SK-N-SH (cell line): Measurements from ENCODE around the gene PER1. TPM values are rescaled to one million over a fixed set of nuclear protein-coding genes. Genes with fewer than 3 reads are reported as not detected.

Experiments
- CTCF ChIA-PET: fragments of 300-600, 350-600 bp; formaldehyde crosslinking; extraction: SDS; loops from one replicate; lab custom pipeline; 2021; lab: Yijun Ruan, JAX
- POLR2A ChIA-PET: fragments of 350-600 bp; sonication (Branson Sonifier 250); formaldehyde crosslinking; extraction: SDS; loops from one replicate; lab custom pipeline; 2020; ENCODE audit warnings: antibody characterized with exemption, inconsistent platforms; lab: Yijun Ruan, JAX
- DNase-seq: peaks from one replicate; pipeline ENCODE4 v3.0.0; 2012
- H2AFZ ChIP-seq: fragments of 200-600 bp; sonication (generic); 2 replicates; pipeline ENCODE4 v1.8.1; 2016; ENCODE audit warnings: antibody characterized with exemption, mild to moderate bottlenecking, low read depth
- H3F3A ChIP-seq: fragments of 200-600 bp; sonication (generic); replicated peaks from 2 replicates; pipeline ENCODE3; 2016; ENCODE audit warnings: antibody characterized with exemption, mild to moderate bottlenecking; ENCODE audit not compliant: insufficient read depth
- H3K27ac ChIP-seq, 2 experiments: fragments of 200-500 bp in 1 of 2; fragments of 200-600 bp in 1 of 2; sonication (Bioruptor generic) in 1 of 2; sonication (generic), shearing (Covaris generic) in 1 of 2; 2 replicates each; pipeline versions ENCODE4 v1.5.1 to v1.6.1; 2014 to 2016; ENCODE audit warnings: low read depth in 2 of 2, inconsistent platforms in 1 of 2, low read length in 1 of 2, mild to moderate bottlenecking in 1 of 2, mixed read lengths in 1 of 2
- H3K27me3 ChIP-seq: fragments of 200-600 bp; sonication (generic), shearing (Covaris generic); 2 replicates; pipeline ENCODE4 v1.6.1; 2016; ENCODE audit warnings: mixed run types; ENCODE audit not compliant: insufficient read depth
- H3K36me3 ChIP-seq, 2 experiments: fragments of 200-500 bp in 1 of 2; fragments of 200-600 bp in 1 of 2; sonication (Bioruptor generic) in 1 of 2; sonication (generic) in 1 of 2; replicated peaks in 1 of 2; 2 replicates each; pipeline versions ENCODE3 to v1.5.1; 2014 to 2016; ENCODE audit warnings: low read length in 1 of 2, mild to moderate bottlenecking in 1 of 2; ENCODE audit not compliant: insufficient read depth in 2 of 2, control insufficient read depth in 1 of 2
- H3K4me1 ChIP-seq, 2 experiments: fragments of 200-500 bp in 1 of 2; fragments of 200-600 bp in 1 of 2; sonication (Bioruptor generic) in 1 of 2; sonication (generic), shearing (Covaris generic) in 1 of 2; 2 replicates each; pipeline versions ENCODE4 v1.5.1 to v1.6.1; 2014 to 2016; ENCODE audit warnings: low read depth in 1 of 2, low read length in 1 of 2, mixed run types in 1 of 2; ENCODE audit not compliant: insufficient read depth in 2 of 2, control insufficient read depth in 1 of 2
- H3K4me2 ChIP-seq: fragments of 200-600 bp; sonication (generic), shearing (Covaris generic); 2 replicates; pipeline ENCODE4 v1.6.1; 2017; ENCODE audit warnings: mixed run types
- H3K4me3 ChIP-seq, 2 experiments: fragments of 200-500 bp in 1 of 2; fragments of 200-600 bp in 1 of 2; sonication (Bioruptor generic) in 1 of 2; sonication (generic), shearing (Covaris generic) in 1 of 2; 2 replicates each; pipeline versions ENCODE4 v1.5.1 to v1.8.1; 2014 to 2016; ENCODE audit warnings: low read depth in 2 of 2, inconsistent platforms in 1 of 2, low read length in 1 of 2, mild to moderate bottlenecking in 1 of 2, mixed read lengths in 1 of 2, moderate library complexity in 1 of 2
- H3K79me2 ChIP-seq: fragments of 200-600 bp; sonication (generic); 2 replicates; pipeline ENCODE4 v1.8.1; 2017; ENCODE audit warnings: mild to moderate bottlenecking; ENCODE audit not compliant: insufficient read depth
- H3K9ac ChIP-seq: fragments of 200-600 bp; sonication (generic); 2 replicates; pipeline ENCODE4 v1.6.1; 2017; ENCODE audit warnings: mixed run types
- H3K9me2 ChIP-seq: fragments of 200-600 bp; sonication (generic); 2 replicates; pipeline ENCODE4 v1.6.1; 2017; ENCODE audit warnings: mixed run types
- H3K9me3 ChIP-seq: fragments of 200-600 bp; sonication (generic); 2 replicates; pipeline ENCODE4 v1.6.1; 2017; ENCODE audit warnings: mixed run types, mild to moderate bottlenecking, moderate library complexity
- H4K20me1 ChIP-seq: fragments of 200-600 bp; sonication (generic); 2 replicates; pipeline ENCODE4 v1.6.1; 2017; ENCODE audit warnings: mild to moderate bottlenecking, mixed run types; ENCODE audit not compliant: insufficient read depth
- CHD2 ChIP-seq: fragments of 150-350 bp; IDR thresholded peaks from 2 replicates; pipeline ENCODE4 v1.6.1; 2018; ENCODE audit warnings: low read length; ENCODE audit not compliant: partially characterized antibody
- ELF1 ChIP-seq: IDR thresholded peaks from 2 replicates; pipeline ENCODE4 v1.4.0; 2012
- EZH2phosphoT487 ChIP-seq: fragments of 200-600 bp; sonication (generic); IDR thresholded peaks from 2 replicates; pipeline ENCODE4 v1.6.1; 2017; ENCODE audit warnings: low read depth, mixed run types, mild to moderate bottlenecking, antibody characterized with exemption, moderate library complexity, borderline replicate concordance
- FOSL2 ChIP-seq: IDR thresholded peaks from 2 replicates; pipeline ENCODE4 v1.4.0; 2012; ENCODE audit warnings: low read depth, mild to moderate bottlenecking, moderate library complexity, borderline replicate concordance
- FOXJ3 ChIP-seq: sonication (generic); formaldehyde crosslinking; IDR thresholded peaks from 2 replicates; pipeline ENCODE4 v1.5.1; 2020; ENCODE audit warnings: mild to moderate bottlenecking, missing genetic modification reagents
- GABPA ChIP-seq: IDR thresholded peaks from 2 replicates; pipeline ENCODE4 v1.4.0; 2012; ENCODE audit warnings: low read depth, mild to moderate bottlenecking
- GATA2 ChIP-seq: sonication (generic); formaldehyde crosslinking; IDR thresholded peaks from 2 replicates; pipeline ENCODE4 v1.5.0; 2020; ENCODE audit warnings: mild to moderate bottlenecking, missing genetic modification reagents
- IRF3 ChIP-seq: fragments of 150-350 bp; IDR thresholded peaks from 2 replicates; pipeline ENCODE4 v1.6.1; 2016; ENCODE audit warnings: mild to moderate bottlenecking, low read depth, low read length
- MXI1 ChIP-seq: IDR thresholded peaks from 2 replicates; pipeline ENCODE4 v1.6.1; 2012; ENCODE audit warnings: mild to moderate bottlenecking, low read depth, low read length, improper control_type of control experiment
- NFIC ChIP-seq: IDR thresholded peaks from 2 replicates; pipeline ENCODE4 v1.4.0; 2012; ENCODE audit warnings: borderline replicate concordance
- PBX3 ChIP-seq: IDR thresholded peaks from 2 replicates; pipeline ENCODE4; 2012
- POLR2AphosphoS5 ChIP-seq: IDR thresholded peaks from 2 replicates; pipeline ENCODE4 v1.6.1; 2012; ENCODE audit warnings: low read depth, low read length
- RAD21 ChIP-seq: IDR thresholded peaks from 2 replicates; pipeline ENCODE4 v1.6.1; 2012; ENCODE audit warnings: mild to moderate bottlenecking, low read length
- RCOR1 ChIP-seq: fragments of 150-350 bp; IDR thresholded peaks from 2 replicates; pipeline ENCODE4 v1.6.1; 2017; ENCODE audit warnings: antibody characterized with exemption, low read length
- RFX5 ChIP-seq: IDR thresholded peaks from 2 replicates; pipeline ENCODE4 v1.6.1; 2012; ENCODE audit warnings: mild to moderate bottlenecking, improper control_type of control experiment, low read length
- RXRA ChIP-seq: IDR thresholded peaks from 2 replicates; pipeline ENCODE4 v1.4.0; 2012; ENCODE audit warnings: low read depth, mild to moderate bottlenecking, borderline replicate concordance
- SIN3A ChIP-seq: IDR thresholded peaks from 2 replicates; pipeline ENCODE4 v1.6.1; 2012; ENCODE audit warnings: low read depth, mild to moderate bottlenecking, low read length, moderate library complexity, borderline replicate concordance
- SMC3 ChIP-seq: IDR thresholded peaks from 2 replicates; pipeline ENCODE4 v1.6.1; 2012; ENCODE audit warnings: low read depth, low read length, improper control_type of control experiment
- TAF1 ChIP-seq: IDR thresholded peaks from 2 replicates; pipeline ENCODE4 v1.6.1; 2012; ENCODE audit warnings: low read depth, mild to moderate bottlenecking, low read length, moderate library complexity, borderline replicate concordance
- TEAD4 ChIP-seq: IDR thresholded peaks from 2 replicates; pipeline ENCODE4 v1.4.0; 2012; ENCODE audit warnings: mild to moderate bottlenecking, borderline replicate concordance; ENCODE audit not compliant: insufficient read depth
- USF1 ChIP-seq: IDR thresholded peaks from 2 replicates; pipeline ENCODE4 v1.4.0; 2012; ENCODE audit warnings: low read depth, borderline replicate concordance
- YY1 ChIP-seq: IDR thresholded peaks from 2 replicates; pipeline ENCODE4 v1.4.0; 2012; ENCODE audit warnings: low read depth, mild to moderate bottlenecking
- WGBS: methylation state at CpG from one replicate; pipeline ENCODE4 v1.1.6; 2017; ENCODE audit warnings: low lambda C conversion rate; 5-methylcytosine and 5-hydroxymethylcytosine counted together
- polyA plus RNA-seq, 3 experiments: library from polyadenylated mRNA; depleted of rRNA; stranded (reverse); fragments of >200 nt; gene quantifications; 2 replicates each; pipeline ENCODE4 v1.2.3, GENCODE V29; 2012

Gene PER1
- polyA plus RNA-seq, 1 of the 3 experiments (the other 2 are of a cell fraction), result 56.8 TPM

GRCh38 chr17:8188263-8188839, 36.1 kb upstream of the PER1 start:
- no peak overlapping the region for H2AFZ ChIP-seq
- WGBS, result 44% methylated on average over 9 of the region's 12 CpGs
- H3K9ac ChIP-seq, result peak overlapping the region; percentile 85; the same call in 1 of the 2 replicates

GRCh38 chr17:8187517-8188262, 35.5 kb upstream of the PER1 start:
- H4K20me1 ChIP-seq, result peaks cover 13% of the 10 kb centered on the region
- POLR2A ChIA-PET, result interaction anchor here (0.6 to 4.4 kb wide), 5 partner anchors 14 to 34 kb away, joined by 3 to 33 read pairs (median 4); partner anchors contain the start of gene AURKB
- peak overlapping the region; percentile 52; the same call in 1 of the 2 replicates for H2AFZ ChIP-seq
- H3K4me1 ChIP-seq, result peaks cover 9 to 33% of the 10 kb centered on the region in 2 experiments; a peak in 3 of 4 replicates
- H3K9me2 ChIP-seq, result no peaks in the 10 kb centered on the region
- H3K9ac ChIP-seq, result peak overlapping the region; percentile 85; the same call in 1 of the 2 replicates
- H3K79me2 ChIP-seq, result peaks cover 18% of the 10 kb centered on the region; the same call in 1 of the 2 replicates
- H3K36me3 ChIP-seq, result no peaks in the 10 kb centered on the region
- peak overlapping the region; percentile 79 to 94 for H3K27ac ChIP-seq
- peak; percentile 79 for DNase-seq
- CTCF ChIA-PET, result interaction anchor here (0.7 to 5.5 kb wide), 14 partner anchors 11 to 559 kb away, joined by 3 to 55 read pairs (median 5); partner anchors contain the start of genes ALOXE3, HES7 and TMEM107
- WGBS, result 2% methylated on average over 25 of the region's 25 CpGs
- H3K4me3 ChIP-seq, result peak overlapping the region; percentile 88 to 94
- H3K4me2 ChIP-seq, result peak overlapping the region; percentile 93
- no peaks in the 10 kb centered on the region for H3K27me3 ChIP-seq
- H3K9me3 ChIP-seq, result no peaks in the 10 kb centered on the region
- peaks cover 43% of the 10 kb centered on the region for H3F3A ChIP-seq
- TF ChIP-seq SIN3A (peak; percentile 83), IRF3 (no peak; the same call in 1 of the 2 replicates), ELF1 (no peak), MXI1 (peak; percentile 99), EZH2phosphoT487 (no peak), GATA2 (CRISPR knock-in tag) (no peak), RCOR1 (peak; percentile 77), FOSL2 (peak; percentile 79), NFIC (no peak), POLR2AphosphoS5 (peak; percentile 88), RXRA (peak; percentile 57; the same call in 1 of the 2 replicates), GABPA (no peak), FOXJ3 (CRISPR knock-in tag) (no peak), YY1 (peak; percentile 62; the same call in 1 of the 2 replicates), USF1 (peak; percentile 76), PBX3 (no peak; the same call in 1 of the 2 replicates), TEAD4 (peak; percentile 89), SMC3 (0 out of 2 replicates have a peak, but pooled peaks have one; percentile 7), RFX5 (peak; percentile 76), RAD21 (0 out of 2 replicates have a peak, but pooled peaks have one; percentile 8), CHD2 (peak; percentile 54), TAF1 (peak; percentile 16; the same call in 1 of the 2 replicates)

More at GRCh38 chr17:8188263-8188839, 36.1 kb upstream of the PER1 start:
- no peak for TF ChIP-seq GABPA
- ChIA-PET POLR2A (interaction anchor here (1.0 to 4.4 kb wide), 7 partner anchors 15 to 36 kb away, joined by 3 to 33 read pairs (median 4); partner anchors contain the start of genes AURKB and PER1), CTCF (interaction anchor here (0.9 to 5.5 kb wide), 11 partner anchors 12 to 130 kb away, joined by 3 to 55 read pairs (median 4); partner anchors contain the start of genes ALOXE3 and TMEM107)
- H3K4me3 ChIP-seq, result peak overlapping the region; percentile 79 to 86
- no peaks in the 10 kb centered on the region for H3K9me2 ChIP-seq
- no peaks in the 10 kb centered on the region for H3K27me3 ChIP-seq
- no peak for DNase-seq
- peaks cover 9 to 33% of the 10 kb centered on the region in 2 experiments; a peak in 3 of 4 replicates for H3K4me1 ChIP-seq
- no peaks in the 10 kb centered on the region for H3K36me3 ChIP-seq
- H4K20me1 ChIP-seq, result peaks cover 13% of the 10 kb centered on the region
- peaks cover 18% of the 10 kb centered on the region; the same call in 1 of the 2 replicates for H3K79me2 ChIP-seq
- peak overlapping the region; percentile 93 for H3K4me2 ChIP-seq
- H3K9me3 ChIP-seq, result no peaks in the 10 kb centered on the region
- H3K27ac ChIP-seq, result peak overlapping the region; percentile 79 to 82
- peaks cover 43% of the 10 kb centered on the region for H3F3A ChIP-seq
